Astrocyte of the cerebellum (primary cell): Measurements from ENCODE around the gene PLOD3.
"Not testable (repeated sequence)": the region's sequence is repeated elsewhere in the genome, so short reads cannot be mapped to it uniquely, and the experiment has no call there.

Experiments used
- DNase-seq: peaks from one replicate; pipeline ENCODE4 v3.0.0-alpha.2; 2011; ENCODE audit warnings: low read depth
- H3K4me3 ChIP-seq: 2 replicates; pipeline ENCODE4 v1.5.1; 2011; ENCODE audit warnings: mild to moderate bottlenecking, low read depth, low read length, moderate library complexity
- in situ Hi-C: cut with HindIII; loops from 2 replicates; pipeline ENCODE4 v1.10.0; 2017; ENCODE audit warnings: low sequenced_read_pairs
- TF ChIP-seq, protein P1 (sequence below): IDR thresholded peaks from 2 replicates; pipeline ENCODE4 v1.5.1; 2012; ENCODE audit warnings: low read length, low read depth, moderate library complexity, mild to moderate bottlenecking; ENCODE audit errors: missing control alignments

PLOD3 gene, protein sequence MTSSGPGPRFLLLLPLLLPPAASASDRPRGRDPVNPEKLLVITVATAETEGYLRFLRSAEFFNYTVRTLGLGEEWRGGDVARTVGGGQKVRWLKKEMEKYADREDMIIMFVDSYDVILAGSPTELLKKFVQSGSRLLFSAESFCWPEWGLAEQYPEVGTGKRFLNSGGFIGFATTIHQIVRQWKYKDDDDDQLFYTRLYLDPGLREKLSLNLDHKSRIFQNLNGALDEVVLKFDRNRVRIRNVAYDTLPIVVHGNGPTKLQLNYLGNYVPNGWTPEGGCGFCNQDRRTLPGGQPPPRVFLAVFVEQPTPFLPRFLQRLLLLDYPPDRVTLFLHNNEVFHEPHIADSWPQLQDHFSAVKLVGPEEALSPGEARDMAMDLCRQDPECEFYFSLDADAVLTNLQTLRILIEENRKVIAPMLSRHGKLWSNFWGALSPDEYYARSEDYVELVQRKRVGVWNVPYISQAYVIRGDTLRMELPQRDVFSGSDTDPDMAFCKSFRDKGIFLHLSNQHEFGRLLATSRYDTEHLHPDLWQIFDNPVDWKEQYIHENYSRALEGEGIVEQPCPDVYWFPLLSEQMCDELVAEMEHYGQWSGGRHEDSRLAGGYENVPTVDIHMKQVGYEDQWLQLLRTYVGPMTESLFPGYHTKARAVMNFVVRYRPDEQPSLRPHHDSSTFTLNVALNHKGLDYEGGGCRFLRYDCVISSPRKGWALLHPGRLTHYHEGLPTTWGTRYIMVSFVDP

DNA sequence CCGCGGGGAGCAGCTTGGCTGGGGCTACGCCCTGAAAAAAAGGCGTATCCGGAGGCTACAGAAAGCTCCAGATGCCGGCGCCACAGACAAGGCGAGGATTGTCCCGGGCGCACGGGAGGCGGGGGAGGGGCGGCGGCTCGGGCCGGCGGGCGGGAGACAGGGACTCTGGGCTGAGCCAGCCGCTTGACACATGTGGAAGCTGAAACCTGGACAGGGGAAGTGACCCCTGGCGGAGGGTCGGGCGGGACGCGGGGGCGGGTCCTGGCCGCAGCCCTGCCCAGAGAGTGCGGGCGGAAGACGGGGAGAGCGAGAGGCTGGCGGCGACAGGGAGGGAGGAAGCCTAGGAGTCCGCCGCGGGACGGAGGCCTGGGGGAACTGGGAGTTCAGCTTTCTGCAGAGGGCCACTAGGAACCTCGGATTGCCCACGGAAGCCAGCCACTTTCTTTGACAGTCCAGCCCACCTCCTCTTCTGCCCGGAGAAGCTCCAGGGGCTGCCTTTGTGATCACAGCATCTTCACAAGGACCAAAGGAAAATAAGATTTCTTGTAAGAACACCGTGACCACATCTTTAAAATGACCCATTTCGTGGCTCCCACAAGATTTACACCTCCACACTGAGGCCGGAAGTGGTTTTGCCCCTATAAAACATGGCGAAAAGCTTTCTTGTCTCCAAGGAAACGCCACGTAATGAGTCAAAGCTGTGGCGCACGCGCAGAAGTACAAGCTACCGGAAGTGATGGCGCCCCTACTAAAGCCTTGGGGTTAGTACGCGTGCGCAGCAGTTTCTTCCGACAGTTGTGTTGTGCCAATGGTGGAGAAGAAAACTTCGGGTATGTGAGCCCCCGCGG, at the start of gene PLOD3, which contains the start of gene ZNHIT1:
PLOD3 (minus strand) TSS at position 194 of the 848 bp plus-strand sequence. CDS start 307 bp downstream, outside the sequence.
ZNHIT1 (plus strand) TSS at position 778 of the 848 bp plus-strand sequence; CDS start at position 809, 31 bp downstream.
- peak; percentile 97 for DNase-seq

DNA sequence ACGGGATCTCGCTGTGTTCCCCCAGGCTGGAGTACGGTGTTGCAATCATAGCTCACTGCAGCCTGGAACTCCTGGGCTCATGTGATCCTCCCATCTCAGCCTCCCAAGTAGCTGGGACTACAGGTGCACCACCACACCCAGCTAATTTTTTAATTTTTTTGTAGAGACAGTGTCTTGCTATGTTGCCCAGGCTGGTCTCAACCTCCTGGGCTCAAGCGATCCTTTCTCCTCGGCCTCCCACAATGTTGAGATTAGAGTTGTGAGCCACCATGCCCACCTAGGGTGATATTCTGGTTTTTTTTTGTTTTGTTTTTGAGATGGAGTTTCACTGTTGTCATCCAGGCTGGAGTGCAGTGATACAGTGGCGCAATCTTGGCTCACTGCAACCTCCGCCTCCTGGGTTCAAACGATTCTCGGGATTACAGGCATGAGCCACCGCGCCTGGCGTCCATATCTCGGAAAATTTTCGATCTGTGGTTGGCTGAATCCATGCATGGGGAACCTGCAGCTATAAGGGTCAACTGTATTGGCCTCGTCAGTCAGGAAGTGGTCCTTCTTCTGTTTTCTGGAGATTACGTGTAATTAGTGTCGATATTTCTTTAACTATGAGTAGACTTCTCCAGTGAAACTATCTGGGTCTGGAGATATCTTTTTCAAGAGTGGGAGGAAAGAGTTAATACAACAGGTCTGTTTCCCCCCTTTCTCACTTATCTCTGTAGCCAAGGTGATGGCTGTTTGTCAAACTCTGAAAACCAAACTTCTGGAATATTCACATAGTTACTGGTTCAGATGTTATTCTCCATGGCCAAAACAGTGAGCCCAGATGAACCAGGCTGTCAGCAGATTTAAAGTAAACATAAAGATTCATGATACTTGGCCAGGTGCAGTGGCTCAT, 48.5 kb upstream of the PLOD3 start:
- TF ChIP-seq, protein P1, sequence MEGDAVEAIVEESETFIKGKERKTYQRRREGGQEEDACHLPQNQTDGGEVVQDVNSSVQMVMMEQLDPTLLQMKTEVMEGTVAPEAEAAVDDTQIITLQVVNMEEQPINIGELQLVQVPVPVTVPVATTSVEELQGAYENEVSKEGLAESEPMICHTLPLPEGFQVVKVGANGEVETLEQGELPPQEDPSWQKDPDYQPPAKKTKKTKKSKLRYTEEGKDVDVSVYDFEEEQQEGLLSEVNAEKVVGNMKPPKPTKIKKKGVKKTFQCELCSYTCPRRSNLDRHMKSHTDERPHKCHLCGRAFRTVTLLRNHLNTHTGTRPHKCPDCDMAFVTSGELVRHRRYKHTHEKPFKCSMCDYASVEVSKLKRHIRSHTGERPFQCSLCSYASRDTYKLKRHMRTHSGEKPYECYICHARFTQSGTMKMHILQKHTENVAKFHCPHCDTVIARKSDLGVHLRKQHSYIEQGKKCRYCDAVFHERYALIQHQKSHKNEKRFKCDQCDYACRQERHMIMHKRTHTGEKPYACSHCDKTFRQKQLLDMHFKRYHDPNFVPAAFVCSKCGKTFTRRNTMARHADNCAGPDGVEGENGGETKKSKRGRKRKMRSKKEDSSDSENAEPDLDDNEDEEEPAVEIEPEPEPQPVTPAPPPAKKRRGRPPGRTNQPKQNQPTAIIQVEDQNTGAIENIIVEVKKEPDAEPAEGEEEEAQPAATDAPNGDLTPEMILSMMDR: no peak
- H3K4me3 ChIP-seq: no peak overlapping the region
- DNase-seq: no peak
- in situ Hi-C loops: no loop called here

More for the DNA sequence above, at the start of gene PLOD3, which contains the start of gene ZNHIT1:
- in situ Hi-C loops: no loop called here
- TF ChIP-seq, protein P1: no peak
- H3K4me3 ChIP-seq: peak within 1 kb of the TSS; percentile 95

DNA sequence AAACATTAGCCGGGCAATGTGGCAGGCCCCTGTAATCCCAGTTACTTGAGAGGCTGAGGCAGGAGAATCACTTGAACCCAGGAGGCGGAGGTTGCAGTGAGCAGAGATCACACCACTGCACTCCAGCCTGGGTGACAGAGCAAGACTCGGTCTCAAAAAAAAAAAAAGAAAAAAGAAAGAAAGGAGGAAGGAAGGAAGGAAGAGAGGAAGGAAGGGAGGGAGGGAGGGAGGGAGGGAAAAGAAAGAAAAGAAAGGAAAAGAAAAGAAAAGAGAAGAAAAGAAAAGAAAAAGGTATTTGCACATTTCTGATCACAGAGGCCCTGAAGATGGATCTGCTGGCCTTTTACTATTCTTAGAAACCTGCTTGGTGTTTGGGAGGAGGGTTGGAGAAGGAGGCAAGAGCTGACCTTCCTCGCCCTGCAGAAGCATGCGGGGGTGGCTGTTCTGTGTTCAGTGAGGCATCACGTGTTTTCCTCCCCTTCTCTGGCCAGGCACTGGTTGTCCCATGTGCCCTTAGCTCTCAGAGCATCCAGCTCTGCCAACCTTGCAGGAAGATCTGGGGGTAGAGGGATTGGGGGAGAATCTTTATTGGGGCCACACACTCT, 46.8 kb upstream of the PLOD3 start:
- DNase-seq, in situ Hi-C loops, H3K4me3 ChIP-seq: not testable (repeated sequence)

DNA sequence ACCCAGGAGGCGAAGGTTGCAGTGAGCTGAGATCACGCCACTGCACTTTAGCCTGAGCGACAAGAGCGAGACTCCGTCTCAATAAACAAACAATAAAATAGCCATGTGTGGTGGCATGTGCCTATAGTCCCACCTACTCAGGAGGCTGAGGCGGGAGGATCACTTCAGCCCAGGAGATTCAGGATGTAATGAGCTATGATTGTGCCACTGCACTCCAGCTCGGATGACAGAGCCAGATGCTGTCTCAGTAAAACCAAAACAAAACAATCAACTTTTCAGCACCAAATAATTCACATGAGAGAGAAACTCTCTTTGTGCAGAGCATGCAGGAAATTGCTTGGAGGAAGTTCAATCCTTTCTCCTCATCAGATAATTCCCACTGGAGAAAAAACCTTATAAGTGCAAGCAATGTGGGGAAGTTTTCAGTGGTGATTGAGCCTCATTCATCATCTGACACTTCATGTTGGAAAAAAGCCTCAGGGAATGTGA, 40.9 kb upstream of the PLOD3 start:
- in situ Hi-C loops: no loop called here
- H3K4me3 ChIP-seq: no peak overlapping the region
- DNase-seq: no peak
- TF ChIP-seq, protein P1: no peak

DNA sequence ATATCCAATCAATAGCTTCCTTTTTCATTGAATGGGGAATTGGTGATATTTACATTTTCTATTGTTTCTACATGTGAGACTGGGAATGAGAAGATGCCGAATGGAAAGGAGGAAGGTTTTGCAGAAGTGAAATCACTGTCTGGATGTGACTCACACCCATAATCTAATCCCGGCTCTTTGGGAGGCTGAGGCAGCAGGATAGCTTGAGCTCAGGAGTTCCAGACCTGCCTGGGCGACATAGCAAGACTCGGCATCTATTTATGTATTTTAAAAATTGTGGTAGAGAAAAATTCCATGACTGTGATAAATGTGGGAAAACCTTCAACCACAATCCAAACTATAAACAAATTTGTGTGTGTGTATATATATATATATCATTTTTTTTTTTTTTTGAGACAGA, 38.4 kb upstream of the PLOD3 start:
- in situ Hi-C loops: no loop called here
- no peak for DNase-seq
- TF ChIP-seq, protein P1: no peak
- H3K4me3 ChIP-seq: no peak overlapping the region

DNA sequence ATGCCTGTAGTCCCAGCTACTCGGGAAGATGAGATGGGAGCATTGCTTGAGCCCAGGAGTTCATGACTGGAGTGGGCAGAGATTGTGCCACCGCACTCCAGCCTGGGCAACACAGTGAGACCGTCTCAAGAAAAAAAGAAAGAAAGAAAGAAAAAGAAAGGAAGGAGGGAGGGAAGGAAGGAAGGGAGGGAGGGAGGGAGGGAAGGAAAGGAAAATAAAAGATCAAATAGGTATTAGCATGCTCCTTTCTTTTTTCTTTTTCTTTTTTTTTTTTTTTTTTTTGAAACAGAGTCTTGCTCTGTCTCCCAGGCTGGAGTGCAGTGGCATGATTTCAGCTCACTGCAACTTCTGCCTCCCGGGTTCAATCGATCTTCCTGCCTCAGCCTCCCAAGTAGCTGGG, 35.8 kb upstream of the PLOD3 start:
- DNase-seq, H3K4me3 ChIP-seq, in situ Hi-C loops: not testable (repeated sequence)
